Astrocyte of the cerebellum (primary cell): ENCODE data around the gene TUBB3.

Source experiments
- DNase-seq: peaks from one replicate; pipeline ENCODE4 v3.0.0-alpha.2; 2011; ENCODE audit warnings: low read depth
- H3K4me3 ChIP-seq: 2 replicates; pipeline ENCODE4 v1.5.1; 2011; ENCODE audit warnings: mild to moderate bottlenecking, low read depth, low read length, moderate library complexity
- in situ Hi-C: cut with HindIII; loops from 2 replicates; pipeline ENCODE4 v1.10.0; 2017; ENCODE audit warnings: low sequenced_read_pairs
- TF ChIP-seq, protein P1 (sequence below): IDR thresholded peaks from 2 replicates; pipeline ENCODE4 v1.5.1; 2012; ENCODE audit warnings: low read length, low read depth, moderate library complexity, mild to moderate bottlenecking; ENCODE audit errors: missing control alignments

TUBB3 gene

DNA sequence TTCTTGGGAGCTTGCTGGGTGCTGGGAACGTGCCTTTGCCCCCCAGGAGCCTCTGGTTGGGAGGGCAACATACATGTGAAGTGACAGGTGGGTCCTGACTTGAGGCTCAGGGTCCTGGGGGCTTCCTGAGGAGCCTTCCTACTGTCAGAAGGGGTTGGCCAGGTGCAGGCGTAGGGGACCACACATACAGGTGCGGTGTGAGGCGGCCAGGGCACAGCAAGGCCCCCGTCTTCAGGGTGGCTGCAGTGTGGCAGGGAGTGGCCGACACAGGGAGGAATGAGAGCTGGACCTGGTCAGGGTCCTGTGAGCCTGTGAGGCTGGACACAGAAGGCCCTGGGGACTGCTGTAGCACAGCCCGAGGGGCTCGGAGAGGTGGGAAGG, 39.1 kb upstream of the TUBB3 start:
- H3K4me3 ChIP-seq: no peak overlapping the region
- in situ Hi-C loops: no loop called here
- DNase-seq: no peak
- TF ChIP-seq, protein P1, sequence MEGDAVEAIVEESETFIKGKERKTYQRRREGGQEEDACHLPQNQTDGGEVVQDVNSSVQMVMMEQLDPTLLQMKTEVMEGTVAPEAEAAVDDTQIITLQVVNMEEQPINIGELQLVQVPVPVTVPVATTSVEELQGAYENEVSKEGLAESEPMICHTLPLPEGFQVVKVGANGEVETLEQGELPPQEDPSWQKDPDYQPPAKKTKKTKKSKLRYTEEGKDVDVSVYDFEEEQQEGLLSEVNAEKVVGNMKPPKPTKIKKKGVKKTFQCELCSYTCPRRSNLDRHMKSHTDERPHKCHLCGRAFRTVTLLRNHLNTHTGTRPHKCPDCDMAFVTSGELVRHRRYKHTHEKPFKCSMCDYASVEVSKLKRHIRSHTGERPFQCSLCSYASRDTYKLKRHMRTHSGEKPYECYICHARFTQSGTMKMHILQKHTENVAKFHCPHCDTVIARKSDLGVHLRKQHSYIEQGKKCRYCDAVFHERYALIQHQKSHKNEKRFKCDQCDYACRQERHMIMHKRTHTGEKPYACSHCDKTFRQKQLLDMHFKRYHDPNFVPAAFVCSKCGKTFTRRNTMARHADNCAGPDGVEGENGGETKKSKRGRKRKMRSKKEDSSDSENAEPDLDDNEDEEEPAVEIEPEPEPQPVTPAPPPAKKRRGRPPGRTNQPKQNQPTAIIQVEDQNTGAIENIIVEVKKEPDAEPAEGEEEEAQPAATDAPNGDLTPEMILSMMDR: no peak

DNA sequence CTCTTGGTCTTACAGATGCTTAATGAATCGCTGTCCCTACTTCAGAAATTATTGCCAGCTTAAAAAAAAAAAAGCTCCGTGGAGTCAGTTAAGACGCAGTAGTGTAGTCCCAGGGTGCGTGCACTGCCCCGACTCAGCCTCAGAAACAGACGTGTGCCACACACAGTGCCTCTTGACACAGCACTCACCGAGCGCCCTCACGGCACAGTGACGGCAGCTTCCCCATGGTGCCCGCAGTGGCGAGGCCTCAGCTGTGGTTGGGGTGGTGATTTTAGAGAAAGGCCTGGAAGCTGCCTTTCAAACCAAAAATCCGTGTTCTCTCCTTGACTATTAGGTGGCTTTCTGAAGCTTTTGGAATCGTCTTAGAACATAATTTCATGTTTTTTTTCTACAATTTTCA, 35.9 kb upstream of the TUBB3 start:
- no peak for DNase-seq
- no peak overlapping the region for H3K4me3 ChIP-seq
- TF ChIP-seq, protein P1: no peak
- in situ Hi-C loops: no loop called here

DNA sequence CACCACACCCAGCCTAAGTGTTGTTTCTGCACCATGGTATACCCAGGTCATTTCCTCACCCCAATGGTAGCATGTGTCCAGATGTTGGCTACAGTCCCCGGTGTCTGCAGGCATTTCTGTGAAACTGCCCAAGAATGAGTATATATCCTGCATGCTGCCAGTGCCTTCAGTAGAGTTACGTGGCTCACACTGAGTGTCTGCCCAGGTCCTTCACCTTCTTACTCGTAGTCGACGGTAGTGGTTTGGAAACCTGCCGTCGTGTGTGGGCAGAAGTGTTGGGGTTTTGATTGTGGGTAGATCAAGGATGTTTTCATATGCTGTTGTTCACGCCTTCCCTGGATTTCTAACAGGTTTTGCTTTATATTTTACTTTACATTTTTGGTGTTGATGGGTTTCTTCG, 32.9 kb upstream of the TUBB3 start:
- TF ChIP-seq, protein P1: no peak
- in situ Hi-C loops: no loop called here
- DNase-seq: no peak
- no peak overlapping the region for H3K4me3 ChIP-seq

DNA sequence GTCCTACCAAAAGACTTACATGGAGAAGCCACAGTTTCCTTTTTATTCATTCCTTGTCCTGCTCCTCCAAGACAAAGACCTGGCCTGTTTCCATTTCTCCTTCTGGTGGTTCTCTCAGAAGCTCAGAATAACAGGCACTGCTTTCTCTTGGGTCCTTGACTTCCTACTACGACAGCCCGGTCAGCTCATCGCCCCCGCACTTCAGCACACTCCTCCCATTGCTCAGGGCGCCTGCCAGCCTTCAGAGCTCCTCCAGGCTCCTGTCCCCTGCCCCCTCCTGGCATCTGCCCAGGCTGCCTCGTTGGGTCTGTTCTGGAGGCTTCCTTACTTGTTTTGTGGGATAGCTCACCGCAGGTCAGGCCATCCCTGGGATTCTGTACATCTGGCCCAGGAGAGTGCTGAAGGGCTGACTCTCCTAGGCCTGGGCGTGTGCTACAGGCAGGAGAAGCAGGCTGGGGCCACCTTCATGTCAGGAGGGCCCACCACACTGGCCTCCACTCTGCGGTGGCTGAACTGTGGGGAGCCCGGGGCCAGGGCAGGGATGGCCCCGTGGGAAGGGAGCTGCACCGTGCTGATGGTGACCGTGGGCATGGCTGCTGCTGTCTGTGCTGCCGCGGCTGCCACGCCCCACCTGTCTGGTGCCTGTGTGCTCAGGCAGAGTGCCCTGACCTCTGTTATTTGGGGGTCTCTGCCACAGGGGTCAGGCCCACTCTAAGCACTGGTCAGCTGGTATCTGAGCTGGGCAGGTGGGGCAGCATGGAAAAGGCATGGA, 32.1 kb upstream of the TUBB3 start:
- H3K4me3 ChIP-seq: no peak overlapping the region
- DNase-seq: no peak
- TF ChIP-seq, protein P1: no peak
- in situ Hi-C loops: no loop called here

DNA sequence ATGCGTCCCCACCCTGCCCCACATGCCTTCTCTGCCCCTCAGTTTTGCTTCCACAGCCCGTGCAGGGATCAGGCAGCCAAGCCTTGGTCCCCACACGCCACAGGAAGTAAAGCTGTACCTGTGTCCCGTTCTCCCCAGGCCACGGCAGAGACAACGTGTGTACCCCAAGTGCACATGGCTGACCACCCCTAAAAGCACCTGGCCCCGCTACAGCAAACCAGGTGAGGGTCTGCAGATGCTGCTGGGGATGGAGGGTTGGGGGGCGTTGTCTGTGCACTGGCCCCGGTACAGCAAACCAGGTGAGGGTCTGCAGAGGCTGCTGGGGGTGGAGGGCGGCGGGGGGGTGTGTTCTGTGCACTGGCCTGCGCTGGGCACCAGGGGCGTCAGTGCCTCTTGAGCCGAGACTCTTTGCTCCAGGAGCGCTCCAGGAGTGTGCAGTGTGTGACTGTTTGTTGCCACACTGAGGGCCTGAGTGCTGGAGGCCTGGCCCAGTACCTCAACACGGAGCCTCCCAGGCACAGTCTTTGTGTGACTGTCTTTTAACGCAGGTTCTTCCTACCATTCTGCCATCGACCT, 31.0 kb upstream of the TUBB3 start:
- no peak overlapping the region for H3K4me3 ChIP-seq
- in situ Hi-C loops: no loop called here
- TF ChIP-seq, protein P1: no peak
- no peak for DNase-seq

DNA sequence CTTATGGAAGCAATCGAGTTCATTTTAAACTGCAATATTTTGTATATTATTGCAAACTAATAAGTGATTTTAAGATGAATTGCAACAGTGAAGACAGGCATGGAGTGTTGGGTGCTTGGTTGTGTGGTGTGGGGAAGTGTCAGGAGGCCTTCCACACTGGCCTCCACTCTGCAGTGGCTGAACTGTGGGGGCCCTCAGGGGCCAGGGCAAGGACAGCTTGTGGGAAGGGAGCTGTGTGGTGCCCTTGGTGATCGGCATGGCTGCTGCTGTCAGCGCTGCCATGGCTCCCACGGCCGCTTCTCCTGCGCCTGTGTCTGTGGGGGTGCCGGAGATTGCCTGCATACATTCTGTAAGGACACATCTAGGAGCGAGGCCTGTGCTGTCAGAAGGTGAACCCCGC, 30.5 kb upstream of the TUBB3 start:
- H3K4me3 ChIP-seq: no peak overlapping the region
- in situ Hi-C loops: no loop called here
- TF ChIP-seq, protein P1: no peak
- DNase-seq: no peak
